ENCODE measurements around the gene DGKI. TPM values are rescaled to one million over a fixed set of nuclear protein-coding genes. Genes with fewer than 3 reads are reported as not detected.

The DGKI gene
- total RNA-seq, 1 experiment from 2014 or later: 0.55 TPM

- no CpG with 5 or more reads among the region's 1 CpG for WGBS (ENCODE audit: extremely low coverage, insufficient read length, low lambda C conversion rate)
- Mint-ChIP-seq H3K27me3 (ENCODE audit: low read depth) (no peaks in the 10 kb centered on the region), H3K27ac (no peak overlapping the region), H3K9me3 (no peaks in the 10 kb centered on the region), H3K36me3 (ENCODE audit: insufficient read depth in 1 of 3, low read depth in 3 of 3) (no peaks in the 10 kb centered on the region), H3K4me1 (peaks cover 6 to 11% of the 10 kb centered on the region in 2 experiments), H3K4me3 (no peak overlapping the region)
- no peak overlapping the region for H2AK5ac ChIP-seq (ENCODE audit: insufficient read length, low read length)
- H3K4me1 ChIP-seq (ENCODE audit: insufficient read depth, low read length): peaks cover 4% of the 10 kb centered on the region; the same call in 1 of the 2 replicates
- no peaks in the 10 kb centered on the region for H3K79me2 ChIP-seq (ENCODE audit: insufficient read depth, low read length)
- H2BK120ac ChIP-seq (ENCODE audit: low read depth, low read length, poor library complexity, severe bottlenecking): no peak overlapping the region
- no peaks in the 10 kb centered on the region for H3K9me3 ChIP-seq (ENCODE audit: control insufficient read depth, low read depth, low read length)
- H3K18ac ChIP-seq (ENCODE audit: insufficient read length, low read depth, low read length): no peak overlapping the region
- no peak overlapping the region for H2BK5ac ChIP-seq (ENCODE audit: insufficient read length, low read length)
- no peak overlapping the region for H3K4me2 ChIP-seq (ENCODE audit: insufficient read depth, insufficient read length, low read length)
- H3K27ac ChIP-seq (ENCODE audit: insufficient read length, low read depth, low read length): no peak overlapping the region
- no peak overlapping the region for H2AFZ ChIP-seq (ENCODE audit: low read length)
- no peaks in the 10 kb centered on the region for H3K27me3 ChIP-seq (ENCODE audit: insufficient read depth, low read length)
- no peaks in the 10 kb centered on the region for H4K20me1 ChIP-seq (ENCODE audit: control insufficient read depth, insufficient read depth, insufficient read length)
- H3K9ac ChIP-seq (ENCODE audit: extremely low read depth, insufficient read length, low read length): no peak overlapping the region
- no peak for DNase-seq
- no peak overlapping the region for H2BK12ac ChIP-seq (ENCODE audit: insufficient read length, low read depth, low read length)
- H2BK15ac ChIP-seq (ENCODE audit: low read depth, low read length): no peak overlapping the region
- H3K23ac ChIP-seq (ENCODE audit: insufficient read length, low read depth, low read length): no peak overlapping the region
- H3T11ph ChIP-seq (ENCODE audit: low read length): no peak overlapping the region
- no peak overlapping the region for H3K4ac ChIP-seq (ENCODE audit: low read depth, low read length)
- H2BK20ac ChIP-seq (ENCODE audit: low read depth, low read length, poor library complexity, severe bottlenecking): no peak overlapping the region
- H3K23me2 ChIP-seq (ENCODE audit: insufficient read length, low read depth, low read length, poor library complexity, severe bottlenecking): no peaks in the 10 kb centered on the region
- no peak overlapping the region for H4K5ac ChIP-seq (ENCODE audit: insufficient read length, low read depth, low read length)
- no peak overlapping the region for H3K56ac ChIP-seq (ENCODE audit: insufficient read length, low read depth, low read length)
- H4K91ac ChIP-seq (ENCODE audit: insufficient read length, low read depth, low read length): no peak overlapping the region
- H3K14ac ChIP-seq (ENCODE audit: insufficient read depth, low read length): no peak overlapping the region
- no peaks in the 10 kb centered on the region for H3K79me1 ChIP-seq (ENCODE audit: insufficient read depth, low read depth, low read length, poor library complexity, severe bottlenecking)
- TF ChIP-seq CTCF (conservative IDR thresholded peaks at IDR 0.05): no peak
- no peak overlapping the region for H4K8ac ChIP-seq (replicated peaks; ENCODE audit: insufficient read length, low read depth, low read length)
Observed at GRCh38 chr7:137577184-137577583, 269.6 kb downstream of the DGKI start.
